HG03521 (cell line): ENCODE results near the gene GADL1.

Source experiments
- ATAC-seq: cut with Tn5 transposase; IDR thresholded peaks from one replicate; pipeline ENCODE4 v1.9.1; 2021; ENCODE audit warnings: mild to moderate bottlenecking, moderate library complexity; ENCODE audit not compliant: unreplicated experiment

The GADL1 gene

GRCh38 chr3:30682434-30683155, 211.9 kb downstream of the GADL1 start:
- ATAC-seq = no peak

GRCh38 chr3:30681649-30682211, 212.7 kb downstream of the GADL1 start:
- ATAC-seq = no peak

- ATAC-seq = no peak
These were observed 213.4 kb downstream of the GADL1 start for GRCh38 chr3:30680789-30681648.

GRCh38 chr3:30679045-30679444, 215.4 kb downstream of the GADL1 start:
- no peak for ATAC-seq

- ATAC-seq = no peak
These were observed 217.1 kb downstream of the GADL1 start for GRCh38 chr3:30677347-30677685.

GRCh38 chr3:30676424-30677346, 217.8 kb downstream of the GADL1 start:
- no peak for ATAC-seq
